GM12878 (cell line): ENCODE data around the gene AMPD3. TPM values are rescaled to one million over a fixed set of nuclear protein-coding genes. Genes with fewer than 3 reads are reported as not detected.

Source experiments
- CBX5 ChIP-seq: sonication (generic); IDR thresholded peaks from 2 replicates; pipeline ENCODE4 v1.6.1; 2016; ENCODE audit warnings: low read depth, moderate library complexity, mild to moderate bottlenecking, inconsistent platforms
- CHD2 ChIP-seq: IDR thresholded peaks from 2 replicates; pipeline ENCODE4 v1.6.1; 2011; ENCODE audit warnings: low read depth, low read length, improper control_type of control experiment, borderline replicate concordance
- FOXM1 ChIP-seq: IDR thresholded peaks from 2 replicates; pipeline ENCODE4 v1.6.1; 2012; ENCODE audit warnings: low read depth, mild to moderate bottlenecking, inconsistent platforms, low read length, moderate library complexity
- HCFC1 ChIP-seq: fragments of 150-350 bp; IDR thresholded peaks from 2 replicates; pipeline ENCODE4 v1.6.1; 2014; ENCODE audit warnings: low read length
- KAT2A ChIP-seq: conservative IDR thresholded peaks from 2 replicates; pipeline ENCODE4 v1.6.1; 2011; ENCODE audit warnings: low read depth, low read length; ENCODE audit not compliant: control insufficient read depth
- POLR2AphosphoS2 ChIP-seq: IDR thresholded peaks from 2 replicates; pipeline ENCODE4 v1.6.1; 2011; ENCODE audit warnings: low read depth, mild to moderate bottlenecking, low read length, improper control_type of control experiment, moderate library complexity
- SIN3A ChIP-seq: IDR thresholded peaks from 2 replicates; pipeline ENCODE4 v1.6.1; 2012; ENCODE audit warnings: low read depth, low read length, improper control_type of control experiment
- TCF3 ChIP-seq: IDR thresholded peaks from 2 replicates; pipeline ENCODE4 v1.6.1; 2012; ENCODE audit warnings: low read depth, mild to moderate bottlenecking, low read length, borderline replicate concordance; ENCODE audit not compliant: insufficient read depth
- ZBTB4 ChIP-seq: fragments of 450-650 bp; formaldehyde crosslinking; IDR thresholded peaks from 2 replicates; pipeline ENCODE4 v1.4.0; 2022; ENCODE audit warnings: mild to moderate bottlenecking, moderate library complexity
- polyA plus RNA-seq, 11 experiments: library from polyadenylated mRNA; depleted of rRNA in 4 of 11; unstranded in 6 of 11; stranded (reverse) in 5 of 11; fragments of >200 nt; fragmentation: Nextera tagmentation in 4 of 11; fragmentation: Illumina TruSeq in 1 of 11; extraction: Ambion mirVana in 4 of 11; extraction: Trizol in 1 of 11; gene quantifications; 1 replicate in 1 of 11; 2 replicates in 10 of 11; pipeline versions ENCODE4 v1.2.1 to v1.2.3, GENCODE V29; 2011 to 2016; ENCODE audit warnings: inconsistent platforms in 2 of 11, missing spikeins in 2 of 11, low read depth in 1 of 11
- total RNA-seq, 4 experiments: library from RNA; depleted of rRNA in 3 of 4; stranded (reverse); fragments of >200 nt in 3 of 4; fragmentation: Illumina TruSeq in 1 of 4; extraction: Trizol in 1 of 4; gene quantifications; 2 replicates each; pipeline versions ENCODE4 v1.2.1 to v1.2.3, GENCODE V29; 2013 to 2021
- TF ChIP-seq, protein P1 (sequence below): IDR thresholded peaks from 2 replicates; pipeline ENCODE4 v1.6.1; 2011; ENCODE audit warnings: low read depth, mild to moderate bottlenecking, low read length, moderate library complexity, borderline replicate concordance; ENCODE audit errors: extremely low read depth

The AMPD3 gene
- total and polyA plus RNA-seq, 10 of the 15 experiments (the other 5 are each of a cell fraction or from before 2014, with no cell fraction given), result 5.6 to 28.6 (median 15.9) TPM

GRCh38 chr11:10540915-10541560 is 86.0 kb downstream of the AMPD3 start, which contains the start of gene RNF141 (continued):
- TF ChIP-seq ZBTB4 (CRISPR knock-in tag), result no peak
- TF ChIP-seq CBX5, result no peak
- TF ChIP-seq POLR2AphosphoS2, result peak; percentile 72; the same call in 1 of the 2 replicates
- TF ChIP-seq FOXM1, result 0 out of 2 replicates have a peak, but pooled peaks have one; percentile 18
- peak; percentile 78 for TF ChIP-seq CHD2
- TF ChIP-seq TCF3, result 0 out of 2 replicates have a peak, but pooled peaks have one; percentile 43
- peak; percentile 73 for TF ChIP-seq HCFC1
- TF ChIP-seq, protein P1, sequence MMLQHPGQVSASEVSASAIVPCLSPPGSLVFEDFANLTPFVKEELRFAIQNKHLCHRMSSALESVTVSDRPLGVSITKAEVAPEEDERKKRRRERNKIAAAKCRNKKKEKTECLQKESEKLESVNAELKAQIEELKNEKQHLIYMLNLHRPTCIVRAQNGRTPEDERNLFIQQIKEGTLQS, result peak; percentile 84; the same call in 1 of the 2 replicates
- peak; percentile 77; the same call in 1 of the 2 replicates for TF ChIP-seq SIN3A
- TF ChIP-seq KAT2A, result no peak
